Measurements from ENCODE around the gene PLSCR3.

GRCh38 chr17:7404737-7405349 is 10.5 kb upstream of the PLSCR3 start:
- no peak for TF ChIP-seq EZH2phosphoT487 (IDR thresholded peaks at IDR 0.05; ENCODE audit: borderline replicate concordance, low read depth, low read length)
- TF ChIP-seq, protein P1, sequence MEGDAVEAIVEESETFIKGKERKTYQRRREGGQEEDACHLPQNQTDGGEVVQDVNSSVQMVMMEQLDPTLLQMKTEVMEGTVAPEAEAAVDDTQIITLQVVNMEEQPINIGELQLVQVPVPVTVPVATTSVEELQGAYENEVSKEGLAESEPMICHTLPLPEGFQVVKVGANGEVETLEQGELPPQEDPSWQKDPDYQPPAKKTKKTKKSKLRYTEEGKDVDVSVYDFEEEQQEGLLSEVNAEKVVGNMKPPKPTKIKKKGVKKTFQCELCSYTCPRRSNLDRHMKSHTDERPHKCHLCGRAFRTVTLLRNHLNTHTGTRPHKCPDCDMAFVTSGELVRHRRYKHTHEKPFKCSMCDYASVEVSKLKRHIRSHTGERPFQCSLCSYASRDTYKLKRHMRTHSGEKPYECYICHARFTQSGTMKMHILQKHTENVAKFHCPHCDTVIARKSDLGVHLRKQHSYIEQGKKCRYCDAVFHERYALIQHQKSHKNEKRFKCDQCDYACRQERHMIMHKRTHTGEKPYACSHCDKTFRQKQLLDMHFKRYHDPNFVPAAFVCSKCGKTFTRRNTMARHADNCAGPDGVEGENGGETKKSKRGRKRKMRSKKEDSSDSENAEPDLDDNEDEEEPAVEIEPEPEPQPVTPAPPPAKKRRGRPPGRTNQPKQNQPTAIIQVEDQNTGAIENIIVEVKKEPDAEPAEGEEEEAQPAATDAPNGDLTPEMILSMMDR (conservative IDR thresholded peaks at IDR 0.05; ENCODE audit: low read length), result no peak

All from OCI-LY7 (cell line).